K562 (cell line): ENCODE results near the gene C19orf85. TPM values are rescaled to one million over a fixed set of nuclear protein-coding genes. Genes with fewer than 3 reads are reported as not detected.

Source experiments
- CBX3 ChIP-seq, 2 experiments: IDR thresholded peaks; 1 replicate in 1 of 2; 2 replicates in 1 of 2; pipeline ENCODE4 v1.6.1; 2012; ENCODE audit warnings: inconsistent platforms in 2 of 2, low read length in 2 of 2, borderline replicate concordance in 1 of 2, control low read depth in 1 of 2
- CEBPG ChIP-seq, 3 experiments: fragments of 200-800 bp in 1 of 3; sonication (Bioruptor generic) in 1 of 3; sonication (generic) in 1 of 3; formaldehyde crosslinking in 1 of 3; IDR thresholded peaks in 2 of 3; conservative IDR thresholded peaks in 1 of 3; 2 replicates each; pipeline versions ENCODE4 v1.6.1 to v1.8.0; 2016 to 2022; ENCODE audit warnings: missing compliant biosample characterization in 2 of 3, missing genetic modification characterization in 2 of 3, mild to moderate bottlenecking in 1 of 3, missing genetic modification reagents in 1 of 3
- E2F5 ChIP-seq: sonication (generic); formaldehyde crosslinking; IDR thresholded peaks from 2 replicates; pipeline ENCODE4 v1.8.0; 2022; ENCODE audit warnings: mild to moderate bottlenecking, missing genetic modification reagents
- EP400 ChIP-seq: fragments of 450-650 bp; IDR thresholded peaks from 2 replicates; pipeline ENCODE4 v1.6.1; 2017; ENCODE audit warnings: antibody characterized with exemption, mild to moderate bottlenecking, moderate library complexity
- FOXP1 ChIP-seq: sonication (generic); formaldehyde crosslinking; IDR thresholded peaks from 2 replicates; pipeline ENCODE4 v1.8.0; 2022; ENCODE audit warnings: mild to moderate bottlenecking, missing genetic modification reagents
- ILF3 ChIP-seq: fragments of 450-650 bp; IDR thresholded peaks from 2 replicates; pipeline ENCODE4 v1.6.1; 2018; ENCODE audit warnings: antibody characterized with exemption, mild to moderate bottlenecking, moderate library complexity, borderline replicate concordance
- RCOR1 ChIP-seq, 2 experiments: IDR thresholded peaks; 2 replicates each; pipeline ENCODE4 v1.6.1; 2012; ENCODE audit warnings: low read depth in 2 of 2, low read length in 2 of 2, borderline replicate concordance in 1 of 2, improper control_type of control experiment in 1 of 2
- RFX5 ChIP-seq: IDR thresholded peaks from 2 replicates; pipeline ENCODE4 v1.6.1; 2011; ENCODE audit warnings: low read depth, mild to moderate bottlenecking, improper control_type of control experiment, low read length
- RREB1 ChIP-seq: fragments of 250-450 bp; sonication (Bioruptor Pico); IDR thresholded peaks from 2 replicates; pipeline ENCODE4 v1.4.0; 2020
- STAT5A ChIP-seq: IDR thresholded peaks from 2 replicates; pipeline ENCODE4 v1.6.1; 2012; ENCODE audit warnings: low read length, inconsistent platforms, borderline replicate concordance
- USF1 ChIP-seq: sonication (generic); formaldehyde crosslinking; IDR thresholded peaks from 2 replicates; pipeline ENCODE4 v1.9.0; 2022; ENCODE audit warnings: mild to moderate bottlenecking, missing genetic modification reagents
- ZNF436 ChIP-seq: fragments of 250-450, 450-650 bp; sonication (Bioruptor Pico); formaldehyde crosslinking; IDR thresholded peaks from 2 replicates; pipeline ENCODE4 v1.7.0; 2020; ENCODE audit warnings: mild to moderate bottlenecking
- ZNF668 ChIP-seq: fragments of 250-450 bp; sonication (Bioruptor Pico); IDR thresholded peaks from 2 replicates; pipeline ENCODE4 v1.8.0; 2022; ENCODE audit warnings: mild to moderate bottlenecking, inconsistent platforms
- ZNF740 ChIP-seq, 3 experiments: fragments of 200-800 bp in 1 of 3; sonication (Bioruptor generic) in 1 of 3; sonication (generic) in 1 of 3; formaldehyde crosslinking in 1 of 3; IDR thresholded peaks; 2 replicates each; pipeline versions ENCODE4 v1.6.1 to v1.8.0; 2016 to 2022; ENCODE audit warnings: mild to moderate bottlenecking in 2 of 3, missing compliant biosample characterization in 2 of 3, missing genetic modification characterization in 2 of 3, missing genetic modification reagents in 1 of 3
- polyA plus RNA-seq, 8 experiments: library from polyadenylated mRNA; depleted of rRNA in 4 of 8; stranded (reverse) in 5 of 8; unstranded in 3 of 8; fragments of >200 nt; fragmentation: Nextera tagmentation in 2 of 8; fragmentation: Illumina TruSeq in 1 of 8; extraction: Ambion mirVana in 2 of 8; extraction: Trizol in 1 of 8; gene quantifications; 2 replicates each; pipeline versions ENCODE4 v1.2.1 to v1.2.3, GENCODE V29; 2011 to 2014; ENCODE audit warnings: inconsistent platforms in 1 of 8, missing spikeins in 1 of 8
- total RNA-seq, 7 experiments: library from RNA; depleted of rRNA in 6 of 7; stranded (reverse); fragments of >200 nt in 6 of 7; fragmentation: Illumina TruSeq in 2 of 7; extraction: Trizol in 2 of 7; gene quantifications; 2 replicates each; pipeline versions ENCODE4 v1.2.1 to v1.2.3, GENCODE V29; 2011 to 2021; ENCODE audit warnings: low replicate concordance in 1 of 7

Gene C19orf85
- total and polyA plus RNA-seq, 9 of the 15 experiments (the other 6 are each of a cell fraction or from before 2014, with no cell fraction given): not detected

- no peak; a peak in 2 of 4 replicates for TF ChIP-seq RCOR1 (IDR thresholded peaks at IDR 0.05; ENCODE audit: borderline replicate concordance in 1 of 2, low read depth in 2 of 2, low read length in 2 of 2)
- TF ChIP-seq ZNF436 (CRISPR knock-in tag): no peak
- peak; percentile 99 for TF ChIP-seq RFX5
- no peak for TF ChIP-seq ILF3
- 0 out of 2 replicates have a peak, but pooled peaks have one; percentile 22 for TF ChIP-seq RREB1 (CRISPR knock-in tag)
- peak; percentile 87 for TF ChIP-seq EP400
- peak in 1 of 2 experiments; percentile 97; a peak in 2 of 3 replicates for TF ChIP-seq CBX3 (IDR thresholded peaks at IDR 0.05; ENCODE audit: borderline replicate concordance in 1 of 2, low read length in 2 of 2)
- TF ChIP-seq FOXP1: peak; percentile 100
- peak; percentile 99 for TF ChIP-seq E2F5 (CRISPR knock-in tag)
- TF ChIP-seq ZNF668 (CRISPR knock-in tag): no peak; the same call in 1 of the 2 replicates
- peak; percentile 81 for TF ChIP-seq USF1 (CRISPR knock-in tag)
- TF ChIP-seq CEBPG (CRISPR knock-in tag; IDR thresholded peaks at IDR 0.05): peak; percentile 83
- no peak for TF ChIP-seq CEBPG (tag; conservative IDR thresholded peaks at IDR 0.05 in 1 of 2, IDR thresholded peaks at IDR 0.05 in 1 of 2)
- TF ChIP-seq ZNF740 (CRISPR knock-in tag; IDR thresholded peaks at IDR 0.05): peak; percentile 94
- no peak for TF ChIP-seq ZNF740 (tag; IDR thresholded peaks at IDR 0.05)
- no peak for TF ChIP-seq STAT5A
These were observed 39.1 kb upstream of the C19orf85 start (continued) for GRCh38 chr19:55503502-55504251.
